Measurements from ENCODE around the gene GPR171. TPM values are rescaled to one million over a fixed set of nuclear protein-coding genes. Genes with fewer than 3 reads are reported as not detected.

GPR171 gene
- total RNA-seq, 1 experiment from 2014 or later, result not detected

Other genes starting within 250 kb of the GPR171 start
- gene CLRN1, start 230.5 kb downstream of the GPR171 start, total RNA-seq (2014; rRNA removed; shearing (Covaris generic)), result 0.17 and 0.22 TPM in 2 replicates
- 7.9 and 8.0 TPM in 2 replicates for gene MED12L, start 117.6 kb downstream of the GPR171 start, total RNA-seq (2014; rRNA removed; shearing (Covaris generic))
- not detected in 2 replicates for gene P2RY14, start 75.3 kb upstream of the GPR171 start, total RNA-seq (2014; rRNA removed; shearing (Covaris generic))
- 0.21 TPM in 1 of 2 replicates, not detected in the other for gene GPR87, start 113.6 kb upstream of the GPR171 start, total RNA-seq (2014; rRNA removed; shearing (Covaris generic))
- not detected in 2 replicates for gene P2RY13, start 126.3 kb upstream of the GPR171 start, total RNA-seq (2014; rRNA removed; shearing (Covaris generic))
- gene P2RY12, start 181.5 kb upstream of the GPR171 start, total RNA-seq (2014; rRNA removed; shearing (Covaris generic)), result 0.10 TPM in 1 of 2 replicates, not detected in the other

All from H7 (cell line).